HepG2 (cell line): Measurements from ENCODE around the gene SNAP23. TPM values are rescaled to one million over a fixed set of nuclear protein-coding genes. Genes with fewer than 3 reads are reported as not detected.

Source experiments
- ATAC-seq: fragments of 200-7000 bp; cut with Tn5 transposase; 3 replicates; pipeline ENCODE4 v1.9.1; 2020; ENCODE audit warnings: mild to moderate bottlenecking, moderate library complexity
- BruUV-seq: library from RNA; stranded (reverse); fragments of 400-500 nt; replicated peaks from 2 replicates; lab custom pipeline; 2021; lab: Mats Ljungman, UMichigan
- CTCF ChIA-PET: fragments of 300-600 bp; formaldehyde crosslinking; extraction: SDS; loops from one replicate; lab custom pipeline; 2021; ENCODE audit warnings: low total read pairs, inconsistent platforms, low intra/inter-chr PET ratio; lab: Yijun Ruan, JAX
- POLR2A ChIA-PET: fragments of 350-600 bp; sonication (Branson Sonifier 250); formaldehyde crosslinking; loops from one replicate; lab custom pipeline; 2020; ENCODE audit warnings: antibody characterized with exemption, inconsistent platforms; lab: Yijun Ruan, JAX
- DNase-seq: peaks from one replicate; pipeline ENCODE4 v3.0.0-alpha.2; 2015; ENCODE audit warnings: low spot score
- FAIRE-seq: peaks from 3 replicates; lab custom pipeline; 2011; peaks lifted over from hg19 to GRCh38; lab: Jason Lieb, UNC
- H2AFZ ChIP-seq: one replicate; pipeline ENCODE4 v1.6.1; 2011; ENCODE audit warnings: low read length, inconsistent platforms
- H3K27ac ChIP-seq: fragments of 300-600 bp; 3 replicates; pipeline ENCODE4 v1.8.0; 2011; ENCODE audit warnings: mixed run types, mild to moderate bottlenecking, mixed read lengths, low read length, inconsistent platforms; ENCODE audit not compliant: insufficient read depth; ENCODE audit errors: extremely low read length
- H3K27me3 ChIP-seq, 2 experiments: fragments of 200-600 bp in 1 of 2; 2 replicates in 1 of 2; 3 replicates in 1 of 2; pipeline versions ENCODE4 v1.6.0 to v1.8.0; 2011; ENCODE audit warnings: low read length in 2 of 2, mild to moderate bottlenecking in 2 of 2, moderate library complexity in 2 of 2, inconsistent platforms in 1 of 2; ENCODE audit not compliant: insufficient read depth in 2 of 2, control insufficient read depth in 1 of 2
- H3K36me3 ChIP-seq, 2 experiments: fragments of 200-600 bp in 1 of 2; replicated peaks in 1 of 2; 2 replicates in 1 of 2; 3 replicates in 1 of 2; pipeline versions ENCODE4 v1.5.1 to v1.8.0; 2011; ENCODE audit warnings: low read length in 2 of 2, inconsistent platforms in 1 of 2; ENCODE audit not compliant: insufficient read depth in 2 of 2, control insufficient read depth in 1 of 2
- H3K4me1 ChIP-seq: 2 replicates; pipeline ENCODE4 v1.5.1; 2012; ENCODE audit warnings: low read length, inconsistent platforms; ENCODE audit not compliant: insufficient read depth
- H3K4me2 ChIP-seq: 2 replicates; pipeline ENCODE4 v1.6.0; 2011; ENCODE audit warnings: low read depth, low read length, inconsistent platforms
- H3K4me3 ChIP-seq, 3 experiments: fragments of 200-600 bp in 1 of 3; sonication (generic), shearing (Covaris generic) in 1 of 3; replicated peaks in 1 of 3; 2 replicates each; pipeline ENCODE4 v1.5.1; 2011 to 2016; ENCODE audit warnings: low read length in 3 of 3, inconsistent platforms in 2 of 3, low read depth in 2 of 3, mild to moderate bottlenecking in 2 of 3, control low read depth in 1 of 3, mixed read lengths in 1 of 3; ENCODE audit not compliant: insufficient read depth in 1 of 3
- H3K79me2 ChIP-seq: one replicate; pipeline ENCODE4 v1.6.1; 2011; ENCODE audit warnings: low read length, inconsistent platforms; ENCODE audit not compliant: insufficient read depth
- H3K9ac ChIP-seq: 2 replicates; pipeline ENCODE4 v1.6.0; 2011; ENCODE audit warnings: mild to moderate bottlenecking, low read depth, low read length, inconsistent platforms; ENCODE audit not compliant: insufficient read depth
- H3K9me3 ChIP-seq: 2 replicates; pipeline ENCODE4 v1.5.1; 2012; ENCODE audit warnings: mild to moderate bottlenecking, low read length
- H4K20me1 ChIP-seq: 2 replicates; pipeline ENCODE4 v1.6.0; 2011; ENCODE audit warnings: inconsistent platforms, mild to moderate bottlenecking, low read length, moderate library complexity; ENCODE audit not compliant: insufficient read depth
- NFE2L1 ChIP-seq: sonication (generic); formaldehyde crosslinking; IDR thresholded peaks from 2 replicates; pipeline ENCODE4 v1.4.0; 2020; ENCODE audit warnings: missing genetic modification reagents, mild to moderate bottlenecking, borderline replicate concordance
- POLR2G ChIP-seq: fragments of 200-400 bp; formaldehyde crosslinking; IDR thresholded peaks from 2 replicates; pipeline ENCODE4 v1.6.1; 2018; ENCODE audit warnings: mild to moderate bottlenecking, low read depth, low read length, moderate library complexity
- RBAK ChIP-seq: sonication (generic); formaldehyde crosslinking; IDR thresholded peaks from 2 replicates; pipeline ENCODE4 v1.5.1; 2020; ENCODE audit warnings: mild to moderate bottlenecking, missing genetic modification reagents
- ZNF563 ChIP-seq: sonication (generic); formaldehyde crosslinking; IDR thresholded peaks from 2 replicates; pipeline ENCODE4 v1.8.0; 2022; ENCODE audit warnings: mild to moderate bottlenecking, moderate library complexity, missing genetic modification reagents
- WGBS: methylation state at CpG from one replicate; pipeline ENCODE4 v1.1.6; 2017; ENCODE audit warnings: low lambda C conversion rate; 5-methylcytosine and 5-hydroxymethylcytosine counted together
- in situ Hi-C: cut with HindIII; loops from 2 replicates; pipeline ENCODE4 v1.10.0; 2017; ENCODE audit warnings: low pct_unique_long_range_greater_than_20kb; ENCODE audit not compliant: extremely low pct_ligation_motif_present
- intact Hi-C: fragments of 100-400 bp; cut with micrococcal nuclease; formaldehyde crosslinking; loops from one replicate; pipeline ENCODE4 v1.10.0; 2022; ENCODE audit not compliant: unreplicated experiment
- polyA plus RNA-seq, 8 experiments: library from polyadenylated mRNA; depleted of rRNA in 3 of 8; stranded (reverse) in 7 of 8; unstranded in 1 of 8; fragments of >200 nt; fragmentation: Illumina TruSeq in 4 of 8; extraction: Trizol in 4 of 8; gene quantifications; 2 replicates each; pipeline versions ENCODE4 v1.2.1 to v1.2.3, GENCODE V29; 2011 to 2016; ENCODE audit warnings: low read depth in 4 of 8, missing spikeins in 1 of 8, mixed read lengths in 1 of 8; ENCODE audit not compliant: insufficient read depth in 1 of 8
- total RNA-seq, 5 experiments: library from RNA; depleted of rRNA; stranded (reverse); fragments of >200 nt; fragmentation: Illumina TruSeq; extraction: Trizol; gene quantifications; 2 replicates each; pipeline ENCODE4 v1.2.3, GENCODE V29; 2016; ENCODE audit warnings: low read depth in 1 of 5
- TF ChIP-seq, protein P1 (sequence below): sonication (generic); formaldehyde crosslinking; IDR thresholded peaks from 2 replicates; pipeline ENCODE4 v1.5.0; 2020; ENCODE audit warnings: mild to moderate bottlenecking, missing genetic modification reagents

Gene SNAP23
- total and polyA plus RNA-seq, 2 of the 13 experiments (the other 11 are each of a cell fraction or from before 2014, with no cell fraction given) = 37.0 to 101 TPM

- Histone ChIP-seq H3K4me2 (no peak overlapping the region), H3K4me1 (peaks cover 48% of the 10 kb centered on the region), H3K27me3 (no peaks in the 10 kb centered on the region; a peak in 1 of 5 replicates), H3K79me2 (peaks cover 52% of the 10 kb centered on the region), H3K9ac (no peak overlapping the region), H3K9me3 (no peaks in the 10 kb centered on the region), H3K4me3 (no peak overlapping the region)
- CTCF ChIA-PET = no interaction called here
- BruUV-seq = no TSS peak
- in situ Hi-C loops = no loop called here
- no peak for ATAC-seq
- no peak for FAIRE-seq
- 91% methylated on average over 12 of the region's 12 CpGs for WGBS
- POLR2A ChIA-PET = interaction anchor here (1.0 kb wide), 1 partner anchor 9 kb away, joined by 3 read pairs; the partner anchor contains the start of gene ZNF106
- TF ChIP-seq, protein P1, sequence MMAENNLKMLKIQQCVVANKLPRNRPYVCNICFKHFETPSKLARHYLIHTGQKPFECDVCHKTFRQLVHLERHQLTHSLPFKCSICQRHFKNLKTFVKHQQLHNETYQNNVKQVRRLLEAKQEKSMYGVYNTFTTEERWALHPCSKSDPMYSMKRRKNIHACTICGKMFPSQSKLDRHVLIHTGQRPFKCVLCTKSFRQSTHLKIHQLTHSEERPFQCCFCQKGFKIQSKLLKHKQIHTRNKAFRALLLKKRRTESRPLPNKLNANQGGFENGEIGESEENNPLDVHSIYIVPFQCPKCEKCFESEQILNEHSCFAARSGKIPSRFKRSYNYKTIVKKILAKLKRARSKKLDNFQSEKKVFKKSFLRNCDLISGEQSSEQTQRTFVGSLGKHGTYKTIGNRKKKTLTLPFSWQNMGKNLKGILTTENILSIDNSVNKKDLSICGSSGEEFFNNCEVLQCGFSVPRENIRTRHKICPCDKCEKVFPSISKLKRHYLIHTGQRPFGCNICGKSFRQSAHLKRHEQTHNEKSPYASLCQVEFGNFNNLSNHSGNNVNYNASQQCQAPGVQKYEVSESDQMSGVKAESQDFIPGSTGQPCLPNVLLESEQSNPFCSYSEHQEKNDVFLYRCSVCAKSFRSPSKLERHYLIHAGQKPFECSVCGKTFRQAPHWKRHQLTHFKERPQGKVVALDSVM = peak; percentile 82
- TF ChIP-seq POLR2G = no peak
- TF ChIP-seq, all 625 proteins: peak for 1
- no peak for DNase-seq
- no peaks in the 10 kb centered on the region for H4K20me1 ChIP-seq
- H3K36me3 ChIP-seq = no peaks in the 10 kb centered on the region; a peak in 1 of 5 replicates
- no peak overlapping the region for H3K27ac ChIP-seq
- intact Hi-C loops = no loop called here
- H2AFZ ChIP-seq = no peak overlapping the region
These were observed 4.6 kb downstream of the SNAP23 start for GRCh38 chr15:42499858-42500609.

- Histone ChIP-seq H4K20me1 (no peaks in the 10 kb centered on the region), H3K27me3 (no peaks in the 10 kb centered on the region), H3K9ac (no peak overlapping the region), H3K4me2 (no peak overlapping the region), H3K9me3 (no peaks in the 10 kb centered on the region), H3K4me3 (no peak overlapping the region), H3K4me1 (peaks cover 33% of the 10 kb centered on the region), H3K36me3 (peaks cover 0 to 4% of the 10 kb centered on the region in 2 experiments; a peak in 1 of 5 replicates), H3K79me2 (peaks cover 39% of the 10 kb centered on the region), H2AFZ (no peak overlapping the region), H3K27ac (no peak overlapping the region)
- in situ Hi-C loops = no loop called here
- POLR2A ChIA-PET = no interaction called here
- no peak for TF ChIP-seq RBAK (CRISPR knock-in tag)
- TF ChIP-seq NFE2L1 (CRISPR knock-in tag) = no peak
- no peak for TF ChIP-seq ZNF563 (CRISPR knock-in tag)
- FAIRE-seq (no peak), ATAC-seq (no peak), DNase-seq (no peak)
- intact Hi-C loops = no loop called here
- CTCF ChIA-PET = no interaction called here
- 99% methylated on average over 4 of the region's 4 CpGs for WGBS
- BruUV-seq = no TSS peak
These were observed 7.0 kb downstream of the SNAP23 start for GRCh38 chr15:42502477-42502876.
